A375 (cell line): ENCODE data around the gene ZP2. TPM values are rescaled to one million over a fixed set of nuclear protein-coding genes. Genes with fewer than 3 reads are reported as not detected.

Source experiments
- total RNA-seq: library from RNA; depleted of rRNA; stranded (reverse); fragments of >200 nt; shearing (Covaris generic); gene quantifications from 2 replicates; pipeline ENCODE4 v1.2.3, GENCODE V29; 2014; rRNA removed

The ZP2 gene
- total RNA-seq: not detected in 2 replicates

DNA sequence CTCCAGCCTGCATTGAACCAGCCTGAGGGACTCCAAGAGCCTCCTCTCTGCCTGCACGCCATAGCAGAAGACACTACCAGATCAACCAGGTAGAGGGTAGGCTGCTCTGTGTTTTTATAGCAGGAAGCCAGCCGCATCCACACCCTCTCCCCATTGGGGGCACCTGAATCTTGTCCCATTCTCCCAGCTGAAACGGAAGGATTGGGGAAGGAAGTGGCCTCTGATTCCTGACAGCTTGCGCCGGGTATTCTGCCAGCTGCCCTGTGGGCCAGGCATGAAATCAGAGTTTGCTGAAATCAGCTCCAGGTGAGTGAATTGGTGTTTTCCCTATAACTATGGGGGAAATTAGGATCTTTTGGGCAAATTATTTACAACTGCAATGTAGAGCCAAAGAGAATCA lies at the start of gene ZP2:
TSS of gene ZP2 (minus strand) at position 89 of the 400 bp plus-strand sequence. CDS start at position 62, 27 bp downstream.

DNA sequence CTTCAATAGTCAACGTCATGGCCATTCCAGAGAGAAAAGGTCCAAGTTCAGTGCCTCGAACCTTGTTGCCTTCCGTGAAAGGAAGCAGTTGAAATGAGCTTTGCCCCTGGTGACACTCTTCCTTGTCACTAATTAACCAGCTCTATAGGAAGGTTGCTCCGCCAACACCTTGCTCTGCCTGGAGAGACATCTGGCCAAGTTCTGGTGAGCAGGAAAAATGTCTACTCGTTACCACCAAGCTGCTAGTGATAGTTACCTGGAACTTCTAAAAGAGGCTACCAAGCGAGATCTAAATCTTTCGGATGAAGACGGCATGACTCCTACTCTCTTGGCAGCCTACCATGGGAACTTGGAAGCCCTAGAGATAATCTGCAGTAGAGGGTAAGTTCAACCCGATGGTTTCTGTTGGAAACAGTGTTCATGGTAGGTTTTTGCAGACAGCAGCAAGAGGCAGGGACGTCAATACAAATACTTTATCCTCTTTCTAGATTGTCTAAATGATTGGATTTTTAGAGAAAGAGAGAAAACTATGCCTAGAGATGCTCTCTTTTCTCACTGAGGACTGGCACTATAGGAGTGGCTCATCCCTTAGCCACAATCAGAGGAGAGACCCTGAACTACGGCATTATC lies 22.3 kb upstream of the ZP2 start, which contains the start of gene ANKS4B:
TSS of gene ANKS4B (plus strand) at position 179 of the 630 bp plus-strand sequence. CDS start at position 218, 39 bp downstream.

DNA sequence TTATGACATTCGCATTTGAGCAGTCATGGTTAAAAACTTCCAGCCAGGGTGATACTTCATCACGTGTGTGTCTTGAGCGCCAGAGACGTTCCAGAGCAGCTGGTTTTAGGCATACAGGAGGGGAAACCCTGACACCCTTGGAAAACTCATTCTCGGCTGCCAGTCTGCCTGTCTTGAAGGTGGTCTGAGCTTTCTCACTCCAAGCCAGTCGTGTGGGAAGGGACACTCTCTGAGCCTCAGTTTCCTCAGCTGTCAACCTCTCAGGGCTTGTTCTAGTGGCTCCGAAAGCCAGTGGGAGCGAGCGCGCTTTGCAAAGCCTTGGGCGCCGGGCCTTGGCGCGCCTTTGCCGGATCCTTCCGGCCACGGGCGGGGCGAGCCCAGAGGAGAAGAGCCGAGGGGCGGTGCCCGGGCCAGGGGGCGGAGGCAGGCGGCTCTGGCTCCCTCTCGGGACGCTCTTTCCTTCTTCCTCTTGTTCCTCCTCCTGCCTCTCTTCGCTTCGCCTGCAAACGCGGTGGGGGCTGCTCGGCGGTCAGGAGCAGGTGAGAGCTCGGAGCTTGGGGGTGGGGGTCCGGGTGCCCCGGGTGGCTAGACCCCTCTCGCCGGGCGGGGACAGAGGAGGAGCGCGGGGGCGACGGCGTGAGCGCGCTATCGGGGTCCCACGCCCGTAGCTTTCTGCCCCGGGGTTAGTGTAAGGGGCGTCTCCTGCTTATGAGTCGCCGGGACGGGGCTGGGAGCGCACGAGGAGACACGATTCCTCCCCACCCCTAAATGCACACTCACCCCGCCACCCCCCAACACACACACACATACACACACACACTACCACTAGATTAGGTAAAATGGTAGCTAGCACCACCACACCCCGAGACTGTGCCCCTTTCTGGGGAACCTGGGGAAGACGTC lies 52.9 kb downstream of the ZP2 start, which contains the start of gene LDAF1:
TSS of gene LDAF1 (plus strand) at position 467 of the 903 bp plus-strand sequence. CDS start 2,509 bp downstream, outside the sequence.

DNA sequence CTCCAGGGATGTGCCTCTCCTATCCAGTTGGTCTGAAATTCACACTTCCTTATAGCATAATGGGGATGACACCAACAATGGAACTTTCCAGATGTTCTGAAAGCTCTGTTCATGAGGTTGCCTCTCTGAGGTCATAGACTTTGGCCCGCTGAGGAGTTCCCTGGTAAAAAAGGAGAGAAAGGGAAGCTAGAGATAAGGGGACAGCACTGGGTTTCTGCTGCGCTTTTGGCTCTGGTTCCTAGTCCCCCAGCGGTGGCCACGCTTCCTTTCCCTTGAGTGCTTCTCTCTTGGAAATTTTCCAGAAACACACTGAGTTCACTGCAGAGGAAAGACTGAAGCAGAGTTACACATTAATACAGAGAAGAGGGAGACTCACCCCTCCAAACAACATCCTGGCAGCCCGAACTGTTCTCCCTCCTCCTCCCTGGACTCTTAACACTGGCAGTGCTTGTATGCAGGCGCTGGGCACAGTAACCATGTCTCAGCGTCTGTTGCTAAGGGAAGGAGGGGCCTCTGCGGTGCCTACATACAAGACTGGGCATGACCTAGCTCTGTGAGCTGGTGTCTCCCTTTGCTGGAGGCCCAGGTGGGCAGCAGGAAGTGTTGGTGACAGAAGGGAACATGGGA lies 60.9 kb downstream of the ZP2 start, which contains the start of gene DNAH3:
TSS of gene DNAH3 (minus strand) at position 472 of the 627 bp plus-strand sequence. CDS start 527 bp downstream, outside the sequence.

Other genes with a start within 250 kb of the ZP2 start
- 0.15 TPM in 1 of 2 replicates, not detected in the other for gene DNAH3, start 60.7 kb downstream of the ZP2 start, total RNA-seq
- gene LDAF1, start 52.9 kb downstream of the ZP2 start, total RNA-seq: 0.26 and 1.3 TPM in 2 replicates
- not detected in 2 replicates for gene ANKS4B, start 22.1 kb upstream of the ZP2 start, total RNA-seq
- 0.16 TPM in 1 of 2 replicates, not detected in the other for gene CRYM, start 66.7 kb upstream of the ZP2 start, total RNA-seq